A549 (cell line): ENCODE data around the gene DDX56. TPM values are rescaled to one million over a fixed set of nuclear protein-coding genes. Genes with fewer than 3 reads are reported as not detected.

Experiments used
- ATAC-seq, 2 experiments: fragments of 200-7000 bp in 1 of 2; fragments of >200 bp in 1 of 2; cut with Nextera tagmentation in 1 of 2; cut with Tn5 transposase in 1 of 2; 3 replicates each; pipeline versions ENCODE4 v1.8.0 to v1.9.1; 2018 to 2020; ENCODE audit warnings: mild to moderate bottlenecking in 1 of 2, moderate library complexity in 1 of 2
- CTCF ChIA-PET: fragments of 300-600 bp; sonication (Branson Sonifier 250); formaldehyde crosslinking; extraction: SDS; loops from one replicate; lab custom pipeline; 2021; ENCODE audit warnings: antibody characterized with exemption, inconsistent platforms; lab: Yijun Ruan, JAX
- POLR2A ChIA-PET: fragments of 350-600 bp; formaldehyde crosslinking; extraction: SDS; loops from one replicate; lab custom pipeline; 2021; ENCODE audit warnings: antibody characterized with exemption, inconsistent platforms; lab: Yijun Ruan, JAX
- DNase-seq, 2 experiments: peaks; one replicate each; pipeline versions ENCODE4 v3.0.0 to v3.0.0-alpha.2; 2011 to 2016; ENCODE audit warnings: low read depth in 1 of 2, low spot score in 1 of 2
- FAIRE-seq: peaks from 2 replicates; lab custom pipeline; 2011; peaks lifted over from hg19 to GRCh38; lab: Jason Lieb, UNC
- H3K27ac ChIP-seq, 2 experiments: fragments of >200 bp; sonication (Bioruptor Twin); formaldehyde crosslinking; 3 replicates each; pipeline ENCODE4 v1.5.1; 2016 to 2017
- H3K4me1 ChIP-seq: fragments of >200 bp; sonication (Bioruptor Twin); formaldehyde crosslinking; 3 replicates; pipeline ENCODE4 v1.6.1; 2016
- H3K4me2 ChIP-seq: fragments of >200 bp; sonication (Bioruptor Twin); formaldehyde crosslinking; 3 replicates; pipeline ENCODE4 v1.6.1; 2016
- H3K4me3 ChIP-seq: fragments of >200 bp; sonication (Bioruptor Twin); formaldehyde crosslinking; 3 replicates; pipeline ENCODE4 v1.5.1; 2016
- H3K9me3 ChIP-seq: fragments of >200 bp; sonication (Bioruptor Twin); formaldehyde crosslinking; 3 replicates; pipeline ENCODE4 v1.6.1; 2016
- ATOH8 ChIP-seq: fragments of 250-450 bp; sonication (Bioruptor Pico); IDR thresholded peaks from 2 replicates; pipeline ENCODE4 v1.5.0; 2020; ENCODE audit warnings: low read depth, mild to moderate bottlenecking, moderate library complexity
- CBX2 ChIP-seq: fragments of 200-600 bp; sonication (generic); IDR thresholded peaks from 2 replicates; pipeline ENCODE4 v1.6.1; 2016; ENCODE audit warnings: low read depth, mild to moderate bottlenecking, borderline replicate concordance
- CHD2 ChIP-seq: fragments of 150-350 bp; IDR thresholded peaks from 2 replicates; pipeline ENCODE4 v1.6.1; 2014; ENCODE audit warnings: low read length; ENCODE audit not compliant: partially characterized antibody
- EP300 ChIP-seq, 2 experiments: fragments of >200 bp; sonication (Bioruptor Twin); formaldehyde crosslinking; IDR thresholded peaks; 2 replicates in 1 of 2; 3 replicates in 1 of 2; pipeline ENCODE4 v1.6.1; 2016 to 2017
- ESRRA ChIP-seq: fragments of 150-350 bp; IDR thresholded peaks from 2 replicates; pipeline ENCODE4 v1.6.1; 2014; ENCODE audit warnings: mild to moderate bottlenecking, low read length, borderline replicate concordance
- FOSB ChIP-seq: fragments of 250-450 bp; sonication (Bioruptor Pico); IDR thresholded peaks from 2 replicates; pipeline ENCODE4 v1.5.0; 2020; ENCODE audit warnings: mild to moderate bottlenecking, moderate library complexity
- FOSL2 ChIP-seq, 2 experiments: fragments of 450-650 bp in 1 of 2; fragments of >200 bp in 1 of 2; sonication (Bioruptor Twin) in 1 of 2; formaldehyde crosslinking; IDR thresholded peaks; 2 replicates each; pipeline versions ENCODE4 v1.5.0 to v1.6.1; 2016 to 2020; ENCODE audit warnings: mild to moderate bottlenecking in 1 of 2, moderate library complexity in 1 of 2
- HDAC2 ChIP-seq: fragments of 200-600 bp; sonication (generic); IDR thresholded peaks from 2 replicates; pipeline ENCODE4 v1.6.1; 2016
- HES2 ChIP-seq: fragments of >200 bp; sonication (Bioruptor Twin); formaldehyde crosslinking; IDR thresholded peaks from 2 replicates; pipeline ENCODE4 v1.6.1; 2016
- HOXA7 ChIP-seq: fragments of 250-450 bp; sonication (Bioruptor Pico); IDR thresholded peaks from 2 replicates; pipeline ENCODE4 v1.5.0; 2020; ENCODE audit warnings: mild to moderate bottlenecking, moderate library complexity
- HOXB13 ChIP-seq: fragments of 250-450 bp; sonication (Bioruptor Pico); IDR thresholded peaks from 2 replicates; pipeline ENCODE4 v1.5.0; 2020; ENCODE audit warnings: low read depth, mild to moderate bottlenecking, moderate library complexity
- JUN ChIP-seq, 2 experiments: fragments of >200 bp; sonication (Bioruptor Twin); formaldehyde crosslinking; IDR thresholded peaks; 2 replicates in 1 of 2; 3 replicates in 1 of 2; pipeline ENCODE4 v1.6.1; 2016 to 2017
- KDM1A ChIP-seq: fragments of 200-600 bp; sonication (generic); IDR thresholded peaks from 2 replicates; pipeline ENCODE4 v1.6.1; 2016; ENCODE audit warnings: low read depth, mild to moderate bottlenecking
- MAFK ChIP-seq: fragments of 450-650 bp; IDR thresholded peaks from 2 replicates; pipeline ENCODE4 v1.6.1; 2014; ENCODE audit not compliant: partially characterized antibody
- MAZ ChIP-seq: fragments of 150-350 bp; IDR thresholded peaks from 2 replicates; pipeline ENCODE4 v1.6.1; 2014; ENCODE audit warnings: antibody characterized with exemption, low read depth, low read length, borderline replicate concordance
- MYC ChIP-seq: IDR thresholded peaks from 2 replicates; pipeline ENCODE4 v1.6.1; 2012; ENCODE audit warnings: mild to moderate bottlenecking, inconsistent platforms, low read length, improper control_type of control experiment, borderline replicate concordance
- NFE2L2 ChIP-seq: fragments of 150-350 bp; conservative IDR thresholded peaks from 2 replicates; pipeline ENCODE4 v1.6.1; 2014; ENCODE audit warnings: low read length
- PBX3 ChIP-seq: IDR thresholded peaks from 2 replicates; pipeline ENCODE4 v1.6.1; 2012
- PHF8 ChIP-seq: fragments of 200-600 bp; sonication (generic); IDR thresholded peaks from 2 replicates; pipeline ENCODE4 v1.6.1; 2016; ENCODE audit warnings: low read depth, mild to moderate bottlenecking, antibody characterized with exemption, moderate library complexity, borderline replicate concordance
- POLR2A ChIP-seq: IDR thresholded peaks from 2 replicates; pipeline ENCODE4 v1.6.1; 2012; ENCODE audit warnings: mild to moderate bottlenecking, low read length
- RARB ChIP-seq: fragments of 250-450 bp; sonication (Bioruptor Pico); IDR thresholded peaks from 2 replicates; pipeline ENCODE4 v1.8.0; 2021; ENCODE audit warnings: mild to moderate bottlenecking, moderate library complexity
- REST ChIP-seq: fragments of 200-600 bp; sonication (generic); IDR thresholded peaks from 2 replicates; pipeline ENCODE4 v1.6.1; 2016; ENCODE audit warnings: antibody characterized with exemption, mild to moderate bottlenecking, moderate library complexity
- RFX5 ChIP-seq: fragments of 450-650 bp; IDR thresholded peaks from 2 replicates; pipeline ENCODE4 v1.7.1; 2014; ENCODE audit warnings: antibody characterized with exemption, mild to moderate bottlenecking, moderate library complexity
- RNF2 ChIP-seq: fragments of 200-600 bp; sonication (generic); IDR thresholded peaks from 2 replicates; pipeline ENCODE4 v1.6.1; 2016; ENCODE audit warnings: low read depth, mild to moderate bottlenecking, antibody characterized with exemption, moderate library complexity, borderline replicate concordance
- SMC3 ChIP-seq: fragments of >200 bp; sonication (Bioruptor Twin); formaldehyde crosslinking; IDR thresholded peaks from 3 replicates; pipeline ENCODE4 v1.6.1; 2018; ENCODE audit warnings: inconsistent platforms
- SREBF2 ChIP-seq: fragments of 450-650 bp; IDR thresholded peaks from 2 replicates; pipeline ENCODE4 v1.6.1; 2014; ENCODE audit warnings: mild to moderate bottlenecking, moderate library complexity
- TFCP2L1 ChIP-seq: fragments of 250-450 bp; sonication (Bioruptor Pico); IDR thresholded peaks from 2 replicates; pipeline ENCODE4 v1.5.0; 2021; ENCODE audit warnings: mild to moderate bottlenecking
- TP53 ChIP-seq: fragments of 250-450 bp; sonication (Bioruptor Pico); IDR thresholded peaks from 2 replicates; pipeline ENCODE4 v1.5.0; 2021; ENCODE audit warnings: mild to moderate bottlenecking, moderate library complexity
- USF2 ChIP-seq: fragments of 450-650 bp; IDR thresholded peaks from 2 replicates; pipeline ENCODE4 v1.6.1; 2014; ENCODE audit warnings: antibody characterized with exemption
- ZC3H11A ChIP-seq: fragments of 450-650 bp; IDR thresholded peaks from 2 replicates; pipeline ENCODE4 v1.6.1; 2014; ENCODE audit warnings: antibody characterized with exemption, mild to moderate bottlenecking
- ZFP36 ChIP-seq: fragments of 450-650 bp; IDR thresholded peaks from 2 replicates; pipeline ENCODE4 v1.6.1; 2014; ENCODE audit warnings: borderline replicate concordance; ENCODE audit not compliant: partially characterized antibody
- ZSCAN20 ChIP-seq: fragments of 250-450 bp; sonication (Bioruptor Pico); IDR thresholded peaks from 2 replicates; pipeline ENCODE4 v1.8.0; 2022; ENCODE audit warnings: mild to moderate bottlenecking, moderate library complexity
- WGBS: methylation state at CpG from one replicate; pipeline ENCODE4 v1.1.6; 2017; ENCODE audit errors: missing lambda C conversion rate; 5-methylcytosine and 5-hydroxymethylcytosine counted together
- polyA plus RNA-seq, 4 experiments: library from polyadenylated mRNA; depleted of rRNA in 3 of 4; stranded (reverse); fragments of >200 nt; fragmentation: RNase III in 1 of 4; extraction: RNeasy Plus Mini Kit Qiagen cat#74134 plus additional on column Dnase treatment in 1 of 4; gene quantifications; 2 replicates in 3 of 4; 3 replicates in 1 of 4; pipeline ENCODE4 v1.2.3, GENCODE V29; 2011 to 2017

The DDX56 gene
- polyA plus RNA-seq, 2 of the 4 experiments (the other 2 are of a cell fraction) = 96.1 to 97.7 TPM

- FAIRE-seq = no peak
- ChIA-PET CTCF (interaction anchor here (0.6 to 1.0 kb wide), 2 partner anchors 320 to 433 kb away, joined by 3 read pairs; no protein-coding TSS in a partner anchor), POLR2A (interaction anchor here (1.5 kb wide), 1 partner anchor 71 kb away, joined by 3 read pairs; the partner anchor contains the start of gene NUDCD3)
- 39% methylated on average over 7 of the region's 7 CpGs for WGBS
- H3K4me1 ChIP-seq = peaks cover 25% of the 10 kb centered on the region
- TF ChIP-seq FOSL2 (IDR thresholded peaks at IDR 0.05) (no peak), FOSL2 (CRISPR knock-in tag; IDR thresholded peaks at IDR 0.05) (peak; percentile 62), FOSB (CRISPR knock-in tag) (no peak), ATOH8 (CRISPR knock-in tag) (no peak), SREBF2 (no peak), TFCP2L1 (no peak), PHF8 (no peak), RNF2 (no peak), ZC3H11A (no peak), HDAC2 (no peak), HOXB13 (CRISPR knock-in tag) (0 out of 2 replicates have a peak, but pooled peaks have one; percentile 30), RFX5 (no peak), ESRRA (no peak), NFE2L2 (peak; percentile 31; the same call in 1 of the 2 replicates), ZFP36 (no peak), PBX3 (0 out of 2 replicates have a peak, but pooled peaks have one; percentile 10), MAFK (peak; percentile 80), CHD2 (no peak), SMC3 (no peak), KDM1A (no peak), HOXA7 (CRISPR knock-in tag) (no peak), ZSCAN20 (CRISPR knock-in tag) (no peak), CBX2 (no peak)
- peak overlapping the region; percentile 54 for H3K4me2 ChIP-seq
- no peak overlapping the region for H3K4me3 ChIP-seq
- peak; percentile 58 to 74 for ATAC-seq
- peak; percentile 69 to 81 for DNase-seq
- H3K27ac ChIP-seq = peak overlapping the region; percentile 66 to 85
- no peaks in the 10 kb centered on the region for H3K9me3 ChIP-seq
Observed at GRCh38 chr7:44561962-44562621, 11.6 kb downstream of the DDX56 start.

GRCh38 chr7:44561481-44561880, 12.2 kb downstream of the DDX56 start:
- H3K27ac ChIP-seq = peak overlapping the region in 1 of 2 experiments; percentile 85; a peak in 4 of 6 replicates
- ATAC-seq = no peak; a peak in 1 of 6 replicates
- POLR2A ChIA-PET = no interaction called here
- WGBS = 95% methylated on average over 6 of the region's 6 CpGs
- CTCF ChIA-PET = interaction anchor here (1.0 to 2.5 kb wide), 3 partner anchors 10 to 320 kb away, joined by 3 to 6 read pairs (median 6); no protein-coding TSS in a partner anchor
- FAIRE-seq = no peak
- DNase-seq = no peak
- no peaks in the 10 kb centered on the region for H3K9me3 ChIP-seq
- H3K4me1 ChIP-seq = peaks cover 25% of the 10 kb centered on the region
- no peak overlapping the region for H3K4me3 ChIP-seq
- H3K4me2 ChIP-seq = peak overlapping the region; percentile 54
- no peak for TF ChIP-seq JUN (IDR thresholded peaks at IDR 0.05)
- no peak for TF ChIP-seq REST
- TF ChIP-seq MAFK = no peak
- no peak for TF ChIP-seq EP300 (IDR thresholded peaks at IDR 0.05)
- TF ChIP-seq MAZ = no peak
- no peak for TF ChIP-seq HES2
- TF ChIP-seq HOXA7 (CRISPR knock-in tag) = no peak
- TF ChIP-seq POLR2A = no peak
- no peak for TF ChIP-seq USF2
- no peak for TF ChIP-seq ESRRA
- no peak for TF ChIP-seq NFE2L2
- TF ChIP-seq KDM1A = no peak
- no peak for TF ChIP-seq CHD2
- no peak for TF ChIP-seq RARB (CRISPR knock-in tag)
- no peak for TF ChIP-seq TP53 (CRISPR knock-in tag)
- TF ChIP-seq MYC = no peak
